Epithelial cell of proximal tubule (primary cell): ENCODE measurements around the gene RNU1-1. TPM values are rescaled to one million over a fixed set of nuclear protein-coding genes. Genes with fewer than 3 reads are reported as not detected.

Experiments used
- DNase-seq: peaks from one replicate; pipeline ENCODE4 v3.0.0-alpha.2; 2011; ENCODE audit warnings: low read depth
- H3K4me3 ChIP-seq: 2 replicates; pipeline ENCODE4 v1.5.1; 2011; ENCODE audit warnings: low read depth, mild to moderate bottlenecking, low read length
- total RNA-seq: library from RNA; depleted of rRNA; stranded (reverse); fragments of >200 nt; gene quantifications from 2 replicates; pipeline ENCODE4 v1.2.3, GENCODE V29; 2015
- TF ChIP-seq, protein P1 (sequence below): conservative IDR thresholded peaks from 2 replicates; pipeline ENCODE4 v1.5.1; 2012; ENCODE audit warnings: low read depth, mild to moderate bottlenecking, low read length

The RNU1-1 gene
- total RNA-seq, 1 donor from 2014 or later = under 0.01 TPM

DNA sequence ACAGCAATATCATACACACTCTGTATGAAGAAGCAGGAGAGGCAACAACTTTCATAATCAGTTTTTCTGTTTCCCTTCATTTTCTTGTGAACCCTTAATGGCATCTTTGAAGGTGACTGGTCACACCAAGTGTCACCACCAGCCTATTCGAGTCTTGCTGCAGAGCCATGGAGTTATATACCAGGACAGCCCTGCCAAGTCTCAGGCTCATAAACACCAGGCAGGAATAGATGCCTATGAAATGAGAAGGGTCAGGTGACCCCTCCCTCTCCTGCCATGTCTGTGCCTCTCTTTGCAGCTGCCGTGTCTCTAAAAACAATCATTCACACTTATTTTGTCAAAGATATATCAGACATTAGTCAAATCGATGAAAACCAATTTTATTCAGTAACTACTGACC, 45.5 kb downstream of the RNU1-1 start:
- TF ChIP-seq, protein P1, sequence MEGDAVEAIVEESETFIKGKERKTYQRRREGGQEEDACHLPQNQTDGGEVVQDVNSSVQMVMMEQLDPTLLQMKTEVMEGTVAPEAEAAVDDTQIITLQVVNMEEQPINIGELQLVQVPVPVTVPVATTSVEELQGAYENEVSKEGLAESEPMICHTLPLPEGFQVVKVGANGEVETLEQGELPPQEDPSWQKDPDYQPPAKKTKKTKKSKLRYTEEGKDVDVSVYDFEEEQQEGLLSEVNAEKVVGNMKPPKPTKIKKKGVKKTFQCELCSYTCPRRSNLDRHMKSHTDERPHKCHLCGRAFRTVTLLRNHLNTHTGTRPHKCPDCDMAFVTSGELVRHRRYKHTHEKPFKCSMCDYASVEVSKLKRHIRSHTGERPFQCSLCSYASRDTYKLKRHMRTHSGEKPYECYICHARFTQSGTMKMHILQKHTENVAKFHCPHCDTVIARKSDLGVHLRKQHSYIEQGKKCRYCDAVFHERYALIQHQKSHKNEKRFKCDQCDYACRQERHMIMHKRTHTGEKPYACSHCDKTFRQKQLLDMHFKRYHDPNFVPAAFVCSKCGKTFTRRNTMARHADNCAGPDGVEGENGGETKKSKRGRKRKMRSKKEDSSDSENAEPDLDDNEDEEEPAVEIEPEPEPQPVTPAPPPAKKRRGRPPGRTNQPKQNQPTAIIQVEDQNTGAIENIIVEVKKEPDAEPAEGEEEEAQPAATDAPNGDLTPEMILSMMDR = no peak
- no peak for DNase-seq
- no peak overlapping the region for H3K4me3 ChIP-seq

DNA sequence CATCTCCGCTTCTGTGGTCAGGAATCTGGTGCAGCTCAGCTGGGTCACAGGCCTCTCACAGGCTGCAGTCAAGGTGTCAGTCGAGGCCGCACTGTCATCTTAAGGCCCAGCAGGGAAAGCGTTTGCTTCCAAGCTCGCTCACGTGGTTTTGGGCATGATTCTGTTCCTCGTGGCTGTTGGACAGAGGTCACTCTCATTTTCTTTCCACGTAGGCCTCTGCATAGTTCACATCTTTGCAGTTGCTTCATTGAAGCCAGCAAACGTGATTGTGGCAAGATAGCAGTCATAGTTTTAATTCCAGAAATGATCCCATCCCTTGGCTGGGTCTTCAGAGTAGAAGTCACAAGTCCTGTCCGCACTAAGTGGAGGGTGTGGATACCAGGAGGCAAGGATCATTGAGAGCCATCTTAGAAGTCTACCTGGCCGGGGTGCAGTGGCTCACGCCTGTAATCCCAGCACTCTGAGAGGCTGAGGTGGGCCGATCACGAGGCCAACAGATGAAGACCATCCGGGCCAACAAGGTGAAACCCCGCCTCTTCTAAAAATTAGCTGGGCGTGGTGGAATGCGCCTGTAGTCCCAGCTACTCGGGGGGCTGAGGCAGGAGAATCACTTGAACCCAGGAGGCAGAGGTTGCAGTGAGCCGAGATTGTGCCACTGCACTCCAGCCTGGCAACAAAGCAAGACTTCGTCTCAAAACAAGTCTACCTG, 49.0 kb downstream of the RNU1-1 start:
- TF ChIP-seq, protein P1 = no peak
- no peak overlapping the region for H3K4me3 ChIP-seq
- DNase-seq = no peak

Other genes with a start within 250 kb of the RNU1-1 start
- 5.8 and 11.9 TPM in 2 replicates for gene FBXO42, start 161.8 kb downstream of the RNU1-1 start, total RNA-seq
- gene SZRD1, start 147.0 kb downstream of the RNU1-1 start, total RNA-seq = 82.6 and 111 TPM in 2 replicates
- gene SPATA21, start 76.9 kb downstream of the RNU1-1 start, total RNA-seq = not detected in 2 replicates
- gene NECAP2, start 73.6 kb downstream of the RNU1-1 start, total RNA-seq = 118 and 131 TPM in 2 replicates
- gene NBPF1, start 99.3 kb upstream of the RNU1-1 start, total RNA-seq = 9.2 and 9.7 TPM in 2 replicates
- gene RNU1-3, start 152.7 kb upstream of the RNU1-1 start, total RNA-seq = under 0.01 TPM in 2 replicates
- gene RNU1-4, start 226.2 kb upstream of the RNU1-1 start, total RNA-seq = under 0.01 TPM in 2 replicates